ENCODE measurements around the gene DCANP1.

- TF ChIP-seq BCL3 (IDR thresholded peaks at IDR 0.05) (no peak), CTCF (IDR thresholded peaks at IDR 0.05) (no peak), RAD21 (conservative IDR thresholded peaks at IDR 0.05 in 1 of 2, IDR thresholded peaks at IDR 0.05 in 1 of 2) (no peak), CEBPB (IDR thresholded peaks at IDR 0.05) (no peak), USF2 (IDR thresholded peaks at IDR 0.05) (no peak), POLR2AphosphoS2 (conservative IDR thresholded peaks at IDR 0.05; ENCODE audit: low read length) (no peak), RFX5 (IDR thresholded peaks at IDR 0.05) (no peak), CHD4 (IDR thresholded peaks at IDR 0.05; ENCODE audit: borderline replicate concordance) (no peak), ELK1 (IDR thresholded peaks at IDR 0.05; ENCODE audit: low read depth, low read length) (no peak), MYC (IDR thresholded peaks at IDR 0.05; ENCODE audit: borderline replicate concordance, low read length) (no peak), BHLHE40 (IDR thresholded peaks at IDR 0.05; ENCODE audit: low read depth, low read length) (no peak), EP300 (IDR thresholded peaks at IDR 0.05) (no peak), JUNB (IDR thresholded peaks at IDR 0.05) (no peak)
These were observed 31.8 kb upstream of the DCANP1 start for GRCh38 chr5:135478938-135479337.
